Hypothalamus (tissue), 51 donors: ENCODE data around the gene RYR2.
"Not testable (repeated sequence)": the region's sequence is repeated elsewhere in the genome, so short reads cannot be mapped to it uniquely, and the experiment has no call there.

Source experiments
- DNase-seq, 51 donors: peaks; one replicate each; lab custom pipeline; 2025; lab: John Stamatoyannopoulos, UW

The RYR2 gene

GRCh38 chr1:237814319-237814924 lies 772.4 kb downstream of the RYR2 start:
- no peak for DNase-seq

DNA sequence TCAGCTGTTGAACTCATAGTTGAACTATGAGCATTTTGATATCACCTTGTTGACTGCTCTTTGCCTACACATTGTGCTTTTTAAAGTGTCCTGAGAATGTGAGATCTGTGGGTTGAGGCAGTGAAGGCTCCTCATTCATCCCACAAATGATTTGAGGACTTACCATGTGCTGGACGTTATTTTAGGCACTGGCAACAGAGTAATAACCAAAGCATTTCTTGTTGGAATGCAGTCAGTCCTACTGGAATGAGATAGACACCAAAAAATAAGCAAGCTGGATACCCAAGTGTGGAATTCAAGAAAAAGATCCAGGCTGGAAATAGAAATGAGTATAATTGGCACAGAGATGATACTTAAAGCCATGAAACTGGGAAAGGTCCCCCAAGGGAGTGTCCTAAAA lies 775.3 kb downstream of the RYR2 start:
- DNase-seq, result no peak

- DNase-seq, result not testable (repeated sequence)
Measured at GRCh38 chr1:237820634-237821033, 778.6 kb downstream of the RYR2 start.

- no peak for DNase-seq
Measured at GRCh38 chr1:237832858-237833257, 790.9 kb downstream of the RYR2 start.

DNA sequence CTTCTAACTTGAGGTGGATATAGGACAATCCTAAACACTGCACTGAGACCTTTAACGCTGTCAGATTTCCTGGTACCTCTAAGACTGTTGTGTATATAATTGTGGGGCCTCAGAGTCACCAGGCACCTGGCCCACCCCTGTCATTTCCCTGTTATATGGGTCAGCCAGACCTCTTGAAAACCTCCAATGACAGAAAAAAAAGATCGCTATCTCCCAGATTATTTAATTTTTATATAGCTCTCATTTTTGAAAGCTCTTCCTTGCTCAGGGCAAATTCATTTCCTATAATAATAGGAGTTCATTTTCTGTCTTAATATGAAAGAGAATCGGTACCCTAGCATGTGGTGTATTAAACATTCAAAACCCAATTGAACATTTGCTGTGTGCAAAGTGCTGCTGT lies 792.1 kb downstream of the RYR2 start:
- DNase-seq, result no peak

GRCh38 chr1:237834461-237834860 lies 792.5 kb downstream of the RYR2 start:
- no peak for DNase-seq

DNA sequence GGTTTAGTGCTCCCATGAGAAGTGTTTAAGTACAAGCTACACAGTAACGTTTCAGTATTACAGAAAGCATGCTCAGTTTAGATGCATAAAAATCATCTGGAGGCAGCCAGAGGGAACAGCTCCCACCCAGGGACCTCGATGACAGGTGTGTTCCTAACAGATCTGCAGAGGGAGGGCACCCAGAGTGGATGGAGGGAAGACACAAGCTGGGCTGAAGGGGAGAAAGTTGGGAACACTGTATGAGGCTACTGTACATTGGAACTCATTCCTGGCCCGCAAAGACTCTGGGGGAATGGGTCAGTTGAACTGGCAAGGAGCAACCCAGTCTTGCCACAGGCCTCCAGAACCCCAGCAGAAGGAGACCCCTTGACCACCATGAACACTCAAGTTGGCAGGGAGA lies 796.3 kb downstream of the RYR2 start:
- DNase-seq, result no peak

DNA sequence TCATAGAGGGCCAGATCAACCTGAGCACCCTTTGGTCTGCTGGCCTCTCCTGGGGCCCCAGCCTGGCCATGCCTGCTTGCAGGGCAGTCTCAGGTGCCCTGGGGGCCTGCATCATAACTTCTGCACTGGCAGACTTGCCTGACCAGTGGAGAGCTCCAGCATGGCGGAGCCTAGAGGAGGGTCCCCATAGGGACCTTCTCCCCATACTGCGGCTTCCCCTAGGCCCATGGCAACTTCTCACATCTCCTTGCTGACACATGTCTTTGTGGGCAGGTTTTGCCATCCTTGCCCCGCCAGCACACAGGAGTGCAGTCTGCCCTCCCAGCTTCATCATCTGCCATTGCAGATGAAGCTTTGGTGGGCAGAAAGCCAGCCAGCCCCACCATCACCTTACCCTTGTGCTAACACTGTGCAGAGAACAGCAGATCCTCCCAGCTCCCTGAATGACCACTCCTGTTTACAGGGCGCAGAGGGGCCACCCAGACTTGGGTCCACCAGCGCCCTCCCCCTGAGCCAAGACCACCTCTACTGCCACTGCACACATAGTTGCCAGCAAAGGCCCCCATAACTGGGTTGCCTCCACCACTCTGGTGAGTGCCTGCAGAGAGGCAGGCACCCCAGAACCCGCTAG lies 797.0 kb downstream of the RYR2 start:
- DNase-seq, result no peak

DNA sequence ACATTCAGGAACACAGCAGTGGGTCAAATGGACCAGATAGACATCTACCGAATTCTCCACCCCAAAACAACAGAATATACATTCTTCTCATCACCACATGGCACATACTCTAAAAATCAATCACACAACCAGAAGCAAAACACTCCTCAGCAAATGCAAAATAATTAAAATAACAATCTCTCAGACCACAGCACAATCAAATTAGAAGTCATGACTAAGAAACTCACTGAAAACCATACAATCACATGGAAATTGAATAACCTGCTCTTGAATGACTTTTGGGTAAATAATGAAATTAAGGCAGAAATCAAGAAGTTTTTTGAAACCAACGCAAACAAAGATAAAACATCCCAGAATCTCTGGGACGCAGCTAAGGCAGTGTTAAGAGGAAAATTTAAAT lies 799.5 kb downstream of the RYR2 start:
- DNase-seq, result no peak

GRCh38 chr1:237843516-237843915 lies 801.5 kb downstream of the RYR2 start:
- DNase-seq, result not testable (repeated sequence)

- DNase-seq, result peak in 33 of 51 donors; percentile 1 to 71 (median 27)
Measured at GRCh38 chr1:237851210-237851845, 809.3 kb downstream of the RYR2 start.

DNA sequence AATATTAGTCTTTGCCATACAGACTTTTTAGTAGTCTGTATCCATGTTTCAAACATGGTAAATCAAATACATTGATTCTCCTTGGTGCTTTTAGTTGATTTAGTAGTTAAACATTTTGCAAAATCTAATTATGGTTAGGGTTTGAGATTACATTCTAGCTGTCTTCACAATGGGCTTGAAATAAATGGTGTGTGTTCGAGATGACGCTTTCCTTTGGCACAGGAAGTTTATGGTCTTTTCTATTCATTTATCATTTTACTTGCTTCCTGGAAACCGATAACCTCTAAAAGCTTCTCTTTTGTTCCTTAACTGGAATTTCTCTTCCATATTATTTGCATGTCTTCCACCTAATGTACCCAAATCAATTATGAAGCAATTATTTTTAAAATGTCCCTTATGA lies 810.4 kb downstream of the RYR2 start:
- DNase-seq, result no peak

DNA sequence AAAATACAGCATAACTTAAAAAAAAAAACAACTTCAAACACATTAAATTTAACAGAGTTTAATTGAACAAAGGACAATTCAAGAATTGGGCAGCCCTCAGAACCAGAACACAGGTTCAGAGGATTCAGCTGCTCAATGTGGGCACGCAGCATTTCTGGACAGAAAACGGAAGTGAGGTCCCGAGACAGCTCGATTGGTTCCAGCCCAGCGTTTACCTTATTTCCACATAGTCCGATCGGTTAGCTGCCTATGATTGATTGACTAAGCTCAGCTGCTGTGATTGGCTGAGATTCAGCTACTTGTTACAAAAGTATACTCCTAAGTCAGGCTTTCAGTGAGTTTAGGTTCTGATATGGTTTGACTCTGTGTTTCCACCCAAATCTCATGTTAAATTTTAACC lies 815.5 kb downstream of the RYR2 start:
- no peak for DNase-seq

DNA sequence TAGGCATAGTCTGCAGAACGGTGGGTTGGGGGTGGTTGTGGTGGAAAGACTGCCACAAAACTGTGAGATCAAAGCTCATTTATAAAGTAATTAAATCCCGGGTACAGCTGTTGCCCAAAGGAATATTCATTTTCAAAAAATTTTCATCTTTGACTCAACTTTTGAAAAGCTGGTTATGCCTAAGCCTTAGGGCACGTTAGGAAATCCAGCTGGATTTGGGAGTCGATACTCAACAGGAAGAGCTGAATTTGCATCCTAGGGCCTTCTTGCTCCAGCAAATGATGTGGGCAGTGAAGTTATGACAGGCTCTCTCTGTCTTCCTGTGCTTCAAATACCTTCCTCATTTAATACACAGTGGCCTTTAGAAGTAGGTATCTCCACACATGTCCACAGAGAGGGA lies 817.0 kb downstream of the RYR2 start:
- no peak for DNase-seq

GRCh38 chr1:237861944-237862343 lies 820.0 kb downstream of the RYR2 start:
- DNase-seq, result no peak

GRCh38 chr1:237863234-237863633 lies 821.2 kb downstream of the RYR2 start:
- DNase-seq, result no peak

GRCh38 chr1:237864338-237865244 lies 822.6 kb downstream of the RYR2 start:
- peak in 50 of 51 donors; percentile 3 to 81 (median 40) for DNase-seq

GRCh38 chr1:237867380-237867888 lies 825.5 kb downstream of the RYR2 start:
- DNase-seq, result no peak

DNA sequence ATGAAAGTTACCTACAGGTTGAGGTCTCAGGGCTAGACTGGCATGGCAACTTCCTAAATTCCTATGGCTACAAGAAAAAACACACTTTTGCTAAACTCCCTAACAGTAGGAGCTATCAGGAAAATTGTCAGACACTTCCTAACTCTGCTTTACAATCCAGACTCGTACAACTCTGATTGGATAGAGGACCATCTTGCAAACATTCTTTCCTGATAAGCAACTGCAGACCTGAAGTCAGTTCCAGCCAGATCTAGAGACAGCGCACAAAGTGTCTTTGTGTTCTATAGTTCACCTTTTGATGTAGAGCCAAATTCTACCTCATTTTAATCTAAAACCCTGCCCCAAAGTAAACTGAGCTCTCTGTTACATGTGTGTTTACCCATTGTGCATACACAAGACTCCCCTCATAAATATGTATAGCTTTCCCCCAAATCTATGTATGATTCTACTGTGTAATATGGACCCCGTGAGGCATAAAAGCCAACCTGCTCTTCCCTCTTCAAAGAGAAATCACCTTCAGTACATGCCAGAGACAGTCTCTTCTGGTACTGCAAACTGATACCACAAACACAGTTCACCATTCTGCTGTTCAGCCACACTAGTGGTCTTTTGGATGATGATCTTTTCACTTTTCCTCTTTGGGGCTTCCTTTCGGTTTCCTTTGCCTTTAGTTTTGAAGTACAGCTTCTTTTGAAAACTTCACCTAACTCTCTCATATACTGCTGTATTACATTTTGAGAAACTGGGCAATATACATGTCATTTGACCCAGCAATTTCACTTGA lies 827.0 kb downstream of the RYR2 start:
- no peak for DNase-seq
